ENCODE measurements around the gene CCDC141.

Gene CCDC141

DNA sequence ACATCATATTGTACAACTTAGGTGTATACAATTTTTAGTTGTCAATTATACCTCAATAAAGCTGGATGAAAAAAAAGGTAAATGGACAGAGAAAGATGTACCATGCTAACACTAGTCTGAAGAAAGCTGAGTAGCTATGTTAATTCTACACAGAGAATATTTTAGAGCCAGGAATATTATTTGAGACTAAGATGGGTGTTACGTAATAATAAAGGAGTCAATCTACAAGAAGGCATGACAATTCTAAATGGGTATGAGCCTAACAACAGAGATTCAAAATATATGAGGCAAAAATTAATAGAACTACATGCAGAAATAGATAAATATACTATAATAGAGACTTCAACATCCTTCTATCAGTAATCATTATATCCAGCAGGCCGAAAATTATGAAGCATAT lies 69.1 kb downstream of the CCDC141 start:
- TF ChIP-seq CTCF (IDR thresholded peaks at IDR 0.05; ENCODE audit: extremely low read depth, insufficient read depth, missing control alignments) = no peak
- in situ Hi-C loops (cut with MboI; ENCODE audit: low pct_unique_long_range_greater_than_20kb, low sequenced_read_pairs, unreplicated experiment) = no loop called here

DNA sequence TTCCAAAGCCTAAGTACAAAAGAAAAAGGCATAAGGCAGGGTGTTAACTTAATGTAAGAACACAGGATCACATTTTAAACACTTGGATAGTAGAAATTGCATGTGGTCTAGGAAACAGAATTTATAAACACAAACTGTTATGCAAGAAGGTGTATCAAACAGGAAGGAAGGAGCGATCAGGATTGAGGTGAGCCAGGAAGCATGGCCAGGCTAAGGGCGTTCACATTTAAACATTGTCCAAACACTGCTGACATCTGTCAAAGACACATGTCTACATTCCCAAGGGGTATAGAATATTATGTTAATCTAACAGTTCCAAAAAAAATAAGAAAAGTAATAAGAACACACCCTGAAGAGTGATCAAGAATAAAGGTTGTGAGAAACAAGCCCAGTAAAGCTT lies 71.3 kb downstream of the CCDC141 start:
- in situ Hi-C loops (cut with MboI; ENCODE audit: low pct_unique_long_range_greater_than_20kb, low sequenced_read_pairs, unreplicated experiment) = no loop called here
- TF ChIP-seq CTCF (IDR thresholded peaks at IDR 0.05; ENCODE audit: extremely low read depth, insufficient read depth, missing control alignments) = no peak
- DNase-seq (ENCODE audit: low spot score) = no peak

More for the DNA sequence above, 69.1 kb downstream of the CCDC141 start:
- no peak for DNase-seq (ENCODE audit: low spot score)

DNA sequence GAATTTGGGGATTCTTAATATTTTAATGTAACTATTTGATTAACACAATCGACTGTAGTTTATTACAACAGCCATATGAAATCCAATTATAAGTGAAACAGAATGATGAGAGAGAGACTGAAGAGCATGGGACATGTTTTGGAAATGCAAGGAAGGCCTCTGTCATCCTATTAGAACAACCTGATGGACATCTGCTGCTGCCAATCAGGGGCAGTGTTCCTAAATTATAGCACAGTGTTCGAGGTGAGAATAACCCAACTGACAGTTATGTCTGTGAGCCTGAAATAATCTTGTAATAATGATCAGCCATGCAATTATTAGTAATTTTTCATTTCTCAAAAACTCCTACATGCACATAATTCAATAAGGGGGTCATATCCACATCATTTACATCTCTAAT lies 73.6 kb downstream of the CCDC141 start:
- in situ Hi-C loops (cut with MboI; ENCODE audit: low pct_unique_long_range_greater_than_20kb, low sequenced_read_pairs, unreplicated experiment) = no loop called here
- DNase-seq (ENCODE audit: low spot score) = no peak
- TF ChIP-seq CTCF (IDR thresholded peaks at IDR 0.05; ENCODE audit: extremely low read depth, insufficient read depth, missing control alignments) = no peak

DNA sequence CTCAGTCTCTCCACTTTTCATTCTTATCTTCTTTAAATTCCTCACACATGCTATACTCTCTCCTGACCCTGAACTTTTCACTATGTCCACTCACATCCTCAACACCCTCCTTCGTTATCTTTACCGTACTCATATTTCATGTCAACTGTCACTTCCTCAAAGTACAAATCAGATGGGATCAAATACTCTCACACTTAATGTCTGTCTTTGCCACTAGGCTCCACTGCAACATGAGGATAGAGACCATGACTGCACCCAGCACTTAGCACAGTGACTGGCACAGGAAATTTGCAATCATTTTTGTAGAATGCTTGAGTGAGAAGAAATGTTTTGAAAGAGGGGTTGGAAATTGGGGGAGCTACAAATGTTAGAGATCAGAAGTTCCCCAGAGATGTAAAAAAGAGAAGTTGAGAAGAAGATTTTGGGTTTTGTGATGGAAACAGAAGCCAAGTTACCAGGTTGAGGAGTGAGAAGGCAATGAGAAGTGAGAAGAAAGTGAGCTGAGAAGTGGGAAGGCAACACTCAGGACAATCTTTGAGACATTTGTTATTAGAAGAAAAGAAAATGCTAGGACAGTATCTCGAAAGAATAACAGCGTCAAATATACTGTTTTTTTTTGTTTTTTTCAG lies 87.0 kb downstream of the CCDC141 start:
- no peak for TF ChIP-seq CTCF (IDR thresholded peaks at IDR 0.05; ENCODE audit: extremely low read depth, insufficient read depth, missing control alignments)
- no peak for DNase-seq (ENCODE audit: low spot score)
- in situ Hi-C loops (cut with MboI; ENCODE audit: low pct_unique_long_range_greater_than_20kb, low sequenced_read_pairs, unreplicated experiment) = no loop called here

DNA sequence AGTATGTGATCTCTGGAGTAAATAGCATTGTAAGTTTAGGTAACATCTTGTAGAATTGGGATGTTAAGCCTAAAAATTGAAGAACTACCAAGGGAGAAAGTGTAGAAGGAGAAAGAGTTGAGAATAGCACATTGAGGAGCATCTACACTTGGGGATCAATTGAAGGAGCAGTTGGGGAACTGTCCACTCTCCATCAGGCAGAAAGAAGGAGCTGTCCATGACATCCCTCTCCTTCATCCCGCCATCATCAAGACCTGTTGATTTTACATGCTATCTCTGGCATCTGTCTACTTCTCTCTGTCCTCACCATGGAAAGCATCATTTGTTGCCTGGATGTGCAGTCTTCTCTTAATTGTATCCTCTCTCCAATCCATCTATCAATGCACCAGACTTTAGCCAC lies 87.8 kb downstream of the CCDC141 start:
- in situ Hi-C loops (cut with MboI; ENCODE audit: low pct_unique_long_range_greater_than_20kb, low sequenced_read_pairs, unreplicated experiment) = no loop called here
- no peak for DNase-seq (ENCODE audit: low spot score)
- TF ChIP-seq CTCF (IDR thresholded peaks at IDR 0.05; ENCODE audit: extremely low read depth, insufficient read depth, missing control alignments) = no peak

DNA sequence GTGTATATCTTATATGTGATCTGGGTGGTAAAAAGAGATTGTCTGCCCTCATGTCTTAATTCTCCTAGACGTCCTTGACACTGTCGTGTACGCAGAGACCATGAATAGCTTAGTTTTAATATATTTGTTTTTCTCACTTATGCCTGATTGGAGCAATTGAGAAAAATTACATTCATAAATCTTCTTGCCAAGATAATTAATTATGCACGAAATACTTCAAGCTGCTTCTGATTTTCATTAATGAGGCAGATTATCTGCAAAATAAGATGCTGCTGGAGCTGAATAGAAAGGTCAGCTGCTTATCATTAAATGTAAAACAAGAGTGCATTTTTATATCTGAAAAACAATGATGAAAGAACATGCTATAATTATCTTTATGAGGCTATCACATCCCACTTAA lies 95.9 kb downstream of the CCDC141 start:
- no peak for TF ChIP-seq CTCF (IDR thresholded peaks at IDR 0.05; ENCODE audit: extremely low read depth, insufficient read depth, missing control alignments)
- no peak for DNase-seq (ENCODE audit: low spot score)
- in situ Hi-C loops (cut with MboI; ENCODE audit: low pct_unique_long_range_greater_than_20kb, low sequenced_read_pairs, unreplicated experiment) = no loop called here

All from GM13977 (cell line).